K562 (cell line): Measurements from ENCODE around the gene CCDC117. TPM values are rescaled to one million over a fixed set of nuclear protein-coding genes. Genes with fewer than 3 reads are reported as not detected.
A peak's percentile ranks its signal among the peaks of the same experiment; 100 is the strongest.

Source experiments
- ARID3A ChIP-seq: IDR thresholded peaks from 2 replicates; pipeline ENCODE4 v1.6.1; 2012; ENCODE audit warnings: low read depth, low read length, improper control_type of control experiment, borderline replicate concordance
- E2F1 ChIP-seq: sonication (generic); formaldehyde crosslinking; IDR thresholded peaks from 2 replicates; pipeline ENCODE4 v1.8.1; 2023; ENCODE audit warnings: mild to moderate bottlenecking, missing genetic modification reagents, moderate library complexity
- ETS2 ChIP-seq: IDR thresholded peaks from 2 replicates; pipeline ENCODE4 v1.6.1; 2016; ENCODE audit warnings: borderline replicate concordance, missing genetic modification characterization, mild to moderate bottlenecking, moderate library complexity, missing compliant biosample characterization; ENCODE audit not compliant: poor library complexity, severe bottlenecking
- HMG20A ChIP-seq: fragments of 450-650 bp; formaldehyde crosslinking; conservative IDR thresholded peaks from 2 replicates; pipeline ENCODE4 v1.4.0; 2020; ENCODE audit warnings: mild to moderate bottlenecking, mixed read lengths
- HOXB6 ChIP-seq: fragments of 250-450 bp; sonication (Bioruptor Pico); IDR thresholded peaks from 2 replicates; pipeline ENCODE4 v1.5.1; 2022; ENCODE audit warnings: mild to moderate bottlenecking, borderline replicate concordance
- KLF16 ChIP-seq: IDR thresholded peaks from 2 replicates; pipeline ENCODE4 v1.6.1; 2016; ENCODE audit warnings: antibody characterized with exemption
- MAZ ChIP-seq, 2 experiments: fragments of 450-650 bp in 1 of 2; sonication (generic) in 1 of 2; formaldehyde crosslinking; IDR thresholded peaks in 1 of 2; conservative IDR thresholded peaks in 1 of 2; 2 replicates each; pipeline versions ENCODE4 v1.4.0 to v1.5.0; 2020; ENCODE audit warnings: mild to moderate bottlenecking in 1 of 2, missing genetic modification reagents in 1 of 2
- MCM7 ChIP-seq, 2 experiments: fragments of 450-650 bp; IDR thresholded peaks; 2 replicates each; pipeline ENCODE4 v1.6.1; 2016 to 2018
- MLLT1 ChIP-seq, 2 experiments: fragments of 450-650 bp; IDR thresholded peaks; 2 replicates each; pipeline ENCODE4 v1.6.1; 2016
- NR2C2 ChIP-seq, 2 experiments: fragments of 200-800 bp in 1 of 2; sonication (Bioruptor generic) in 1 of 2; sonication (generic) in 1 of 2; formaldehyde crosslinking in 1 of 2; IDR thresholded peaks; 2 replicates each; pipeline versions ENCODE4 v1.6.1 to v1.8.0; 2016 to 2022; ENCODE audit warnings: mild to moderate bottlenecking in 1 of 2, missing compliant biosample characterization in 1 of 2, missing genetic modification characterization in 1 of 2, missing genetic modification reagents in 1 of 2
- RAD51 ChIP-seq: fragments of 450-650 bp; IDR thresholded peaks from 2 replicates; pipeline ENCODE4 v1.7.1; 2016; ENCODE audit warnings: low read depth, mild to moderate bottlenecking, borderline replicate concordance
- SIX5 ChIP-seq, 2 experiments: IDR thresholded peaks; 2 replicates each; pipeline ENCODE4 v1.6.1; 2011; ENCODE audit warnings: low read length in 2 of 2, borderline replicate concordance in 1 of 2, low read depth in 1 of 2, mild to moderate bottlenecking in 1 of 2, moderate library complexity in 1 of 2; ENCODE audit not compliant: insufficient read depth in 1 of 2
- SMC3 ChIP-seq: conservative IDR thresholded peaks from 2 replicates; pipeline ENCODE4 v1.6.1; 2011; ENCODE audit warnings: low read depth, low read length, improper control_type of control experiment; ENCODE audit not compliant: insufficient read depth
- STAT5B ChIP-seq: fragments of 250-450 bp; sonication (Bioruptor Pico); IDR thresholded peaks from 2 replicates; pipeline ENCODE4 v1.8.0; 2021; ENCODE audit warnings: mild to moderate bottlenecking, inconsistent platforms
- TEAD1 ChIP-seq, 2 experiments: fragments of 450-650 bp in 1 of 2; sonication (generic) in 1 of 2; formaldehyde crosslinking; IDR thresholded peaks; 2 replicates each; pipeline versions ENCODE4 v1.4.0 to v1.8.0; 2020 to 2022; ENCODE audit warnings: mild to moderate bottlenecking in 2 of 2, missing genetic modification reagents in 1 of 2
- VEZF1 ChIP-seq: fragments of 200-800 bp; sonication (Bioruptor generic); IDR thresholded peaks from 2 replicates; pipeline ENCODE4 v1.6.1; 2017; ENCODE audit warnings: missing genetic modification characterization, missing compliant biosample characterization
- ZNF584 ChIP-seq: fragments of 200-800 bp; sonication (Bioruptor generic); IDR thresholded peaks from 2 replicates; pipeline ENCODE4 v1.6.1; 2016; ENCODE audit warnings: low read depth, mild to moderate bottlenecking, missing genetic modification characterization, missing compliant biosample characterization
- ZNF785 ChIP-seq: fragments of 250-450 bp; sonication (Bioruptor Pico); IDR thresholded peaks from 2 replicates; pipeline ENCODE4 v1.4.0; 2020; ENCODE audit warnings: mild to moderate bottlenecking
- polyA plus RNA-seq, 8 experiments: library from polyadenylated mRNA; depleted of rRNA in 4 of 8; stranded (reverse) in 5 of 8; unstranded in 3 of 8; fragments of >200 nt; fragmentation: Nextera tagmentation in 2 of 8; fragmentation: Illumina TruSeq in 1 of 8; extraction: Ambion mirVana in 2 of 8; extraction: Trizol in 1 of 8; gene quantifications; 2 replicates each; pipeline versions ENCODE4 v1.2.1 to v1.2.3, GENCODE V29; 2011 to 2014; ENCODE audit warnings: inconsistent platforms in 1 of 8, missing spikeins in 1 of 8
- total RNA-seq, 7 experiments: library from RNA; depleted of rRNA in 6 of 7; stranded (reverse); fragments of >200 nt in 6 of 7; fragmentation: Illumina TruSeq in 2 of 7; extraction: Trizol in 2 of 7; gene quantifications; 2 replicates each; pipeline versions ENCODE4 v1.2.1 to v1.2.3, GENCODE V29; 2011 to 2021; ENCODE audit warnings: low replicate concordance in 1 of 7

The CCDC117 gene
- total and polyA plus RNA-seq, 9 of the 15 experiments (the other 6 are each of a cell fraction or from before 2014, with no cell fraction given), result 5.7 to 23.3 (median 15.8) TPM

GRCh38 chr22:28829358-28830181 lies 57.1 kb downstream of the CCDC117 start (continued):
- TF ChIP-seq MLLT1 (IDR thresholded peaks at IDR 0.05), result peak in 1 of 2 experiments; percentile 60; a peak in 1 of 4 replicates
- no peak for TF ChIP-seq STAT5B (CRISPR knock-in tag)
- TF ChIP-seq MCM7 (IDR thresholded peaks at IDR 0.05), result no peak
- TF ChIP-seq RAD51, result no peak
- no peak for TF ChIP-seq ZNF785
- 0 out of 2 replicates have a peak, but pooled peaks have one; percentile 44 for TF ChIP-seq KLF16
- no peak for TF ChIP-seq ZNF584
- TF ChIP-seq HOXB6 (CRISPR knock-in tag), result no peak
- TF ChIP-seq MAZ (CRISPR knock-in tag; conservative IDR thresholded peaks at IDR 0.05 in 1 of 2, IDR thresholded peaks at IDR 0.05 in 1 of 2), result peak in 1 of 2 experiments; percentile 39; a peak in 1 of 4 replicates
- no peak for TF ChIP-seq VEZF1 (CRISPR knock-in tag)
- no peak for TF ChIP-seq ARID3A
- TF ChIP-seq E2F1, result no peak
- TF ChIP-seq TEAD1 (CRISPR knock-in tag; IDR thresholded peaks at IDR 0.05), result no peak
- no peak for TF ChIP-seq ETS2 (tag)
- TF ChIP-seq SIX5 (IDR thresholded peaks at IDR 0.05; ENCODE audit: borderline replicate concordance in 1 of 2, insufficient read depth in 1 of 2, low read depth in 1 of 2, low read length in 2 of 2), result no peak
- TF ChIP-seq HMG20A (CRISPR knock-in tag), result no peak
- peak; percentile 92 for TF ChIP-seq SMC3
- TF ChIP-seq NR2C2 (CRISPR knock-in tag; IDR thresholded peaks at IDR 0.05), result no peak
- no peak for TF ChIP-seq NR2C2 (tag; IDR thresholded peaks at IDR 0.05)
